Mucosa of rectum (tissue), 2 donors: ENCODE results near the gene PARD3B.

Experiments
- H3K27ac ChIP-seq, 2 donors: one replicate each; pipeline ENCODE4 v1.7.0; 2013; ENCODE audit warnings: inconsistent platforms in 2 of 2, low read depth in 2 of 2, low read length in 2 of 2
- H3K27me3 ChIP-seq, 2 donors: one replicate each; pipeline ENCODE4 v1.7.0; 2013; ENCODE audit warnings: low read length in 2 of 2; ENCODE audit not compliant: control insufficient read depth in 2 of 2, insufficient read depth in 2 of 2
- H3K36me3 ChIP-seq, 2 donors: one replicate each; pipeline ENCODE4 v1.7.0; 2013; ENCODE audit warnings: low read length in 2 of 2; ENCODE audit not compliant: control insufficient read depth in 2 of 2, insufficient read depth in 2 of 2
- H3K4me1 ChIP-seq, 2 donors: one replicate each; pipeline ENCODE4 v1.7.0; 2013; ENCODE audit warnings: low read length in 2 of 2, mild to moderate bottlenecking in 1 of 2; ENCODE audit not compliant: control insufficient read depth in 2 of 2, insufficient read depth in 2 of 2
- H3K4me3 ChIP-seq, 2 donors: one replicate each; pipeline ENCODE4 v1.7.0; 2013; ENCODE audit warnings: low read length in 2 of 2
- H3K9ac ChIP-seq, 2 donors: one replicate each; pipeline ENCODE4 v1.7.0; 2013; ENCODE audit warnings: low read length in 2 of 2, low read depth in 1 of 2, mild to moderate bottlenecking in 1 of 2
- H3K9me3 ChIP-seq, 2 donors: one replicate each; pipeline ENCODE4 v1.7.0; 2013; ENCODE audit warnings: low read length in 2 of 2; ENCODE audit not compliant: control insufficient read depth in 2 of 2
- donor health status: healthy.
- donor health status: Normal muscosa, but diverticular disease.

Gene PARD3B

GRCh38 chr2:205321231-205321630, 776.0 kb downstream of the PARD3B start:
- Histone ChIP-seq H3K27ac (no peak overlapping the region), H3K9me3 (no peaks in the 10 kb centered on the region), H3K27me3 (no peaks in the 10 kb centered on the region), H3K9ac (no peak overlapping the region), H3K4me3 (no peak overlapping the region), H3K36me3 (no peaks in the 10 kb centered on the region), H3K4me1 (no peaks in the 10 kb centered on the region)

- no peaks in the 10 kb centered on the region for H3K9me3 ChIP-seq
- no peak overlapping the region for H3K4me3 ChIP-seq
- no peak overlapping the region for H3K27ac ChIP-seq
- no peaks in the 10 kb centered on the region for H3K4me1 ChIP-seq
- no peak overlapping the region for H3K9ac ChIP-seq
- H3K27me3 ChIP-seq, result no peaks in the 10 kb centered on the region
- H3K36me3 ChIP-seq, result no peaks in the 10 kb centered on the region
Observed at GRCh38 chr2:205323929-205324328, 778.7 kb downstream of the PARD3B start.

GRCh38 chr2:205324355-205324754, 779.1 kb downstream of the PARD3B start:
- Histone ChIP-seq H3K9ac (no peak overlapping the region), H3K27me3 (no peaks in the 10 kb centered on the region), H3K9me3 (no peaks in the 10 kb centered on the region), H3K27ac (no peak overlapping the region), H3K36me3 (no peaks in the 10 kb centered on the region), H3K4me1 (no peaks in the 10 kb centered on the region), H3K4me3 (no peak overlapping the region)

GRCh38 chr2:205333351-205333750, 788.1 kb downstream of the PARD3B start:
- H3K36me3 ChIP-seq, result no peaks in the 10 kb centered on the region

GRCh38 chr2:205337274-205337673, 792.0 kb downstream of the PARD3B start:
- H3K9me3 ChIP-seq, result no peaks in the 10 kb centered on the region
- no peaks in the 10 kb centered on the region for H3K4me1 ChIP-seq
- H3K4me3 ChIP-seq, result no peak overlapping the region
- H3K36me3 ChIP-seq, result no peaks in the 10 kb centered on the region
- H3K27me3 ChIP-seq, result no peaks in the 10 kb centered on the region
- H3K27ac ChIP-seq, result no peak overlapping the region
- H3K9ac ChIP-seq, result no peak overlapping the region

More at GRCh38 chr2:205333351-205333750, 788.1 kb downstream of the PARD3B start:
- no peaks in the 10 kb centered on the region for H3K9me3 ChIP-seq
- H3K27me3 ChIP-seq, result no peaks in the 10 kb centered on the region
- H3K4me1 ChIP-seq, result no peaks in the 10 kb centered on the region
- no peak overlapping the region for H3K27ac ChIP-seq
- no peak overlapping the region for H3K9ac ChIP-seq
- H3K4me3 ChIP-seq, result no peak overlapping the region

- Histone ChIP-seq H3K4me1 (no peaks in the 10 kb centered on the region), H3K9ac (no peak overlapping the region), H3K36me3 (no peaks in the 10 kb centered on the region), H3K27me3 (no peaks in the 10 kb centered on the region), H3K27ac (no peak overlapping the region), H3K9me3 (no peaks in the 10 kb centered on the region), H3K4me3 (no peak overlapping the region)
Observed at GRCh38 chr2:205338156-205338555, 792.9 kb downstream of the PARD3B start.

- Histone ChIP-seq H3K4me3 (no peak overlapping the region), H3K9me3 (no peaks in the 10 kb centered on the region), H3K36me3 (no peaks in the 10 kb centered on the region), H3K4me1 (no peaks in the 10 kb centered on the region), H3K27ac (no peak overlapping the region), H3K27me3 (no peaks in the 10 kb centered on the region), H3K9ac (no peak overlapping the region)
Observed at GRCh38 chr2:205343103-205343502, 797.8 kb downstream of the PARD3B start.

- Histone ChIP-seq H3K27me3 (no peaks in the 10 kb centered on the region), H3K4me1 (no peaks in the 10 kb centered on the region), H3K9me3 (no peaks in the 10 kb centered on the region), H3K27ac (no peak overlapping the region), H3K4me3 (no peak overlapping the region), H3K9ac (no peak overlapping the region), H3K36me3 (no peaks in the 10 kb centered on the region)
Observed at GRCh38 chr2:205346649-205347048, 801.4 kb downstream of the PARD3B start.

GRCh38 chr2:205347899-205348298, 802.6 kb downstream of the PARD3B start:
- no peaks in the 10 kb centered on the region for H3K36me3 ChIP-seq
- no peaks in the 10 kb centered on the region for H3K4me1 ChIP-seq
- H3K9ac ChIP-seq, result no peak overlapping the region
- no peaks in the 10 kb centered on the region for H3K27me3 ChIP-seq
- H3K27ac ChIP-seq, result no peak overlapping the region
- no peaks in the 10 kb centered on the region for H3K9me3 ChIP-seq
- no peak overlapping the region for H3K4me3 ChIP-seq

- Histone ChIP-seq H3K9ac (no peak overlapping the region), H3K9me3 (no peaks in the 10 kb centered on the region), H3K4me3 (no peak overlapping the region), H3K27ac (no peak overlapping the region), H3K36me3 (no peaks in the 10 kb centered on the region), H3K27me3 (no peaks in the 10 kb centered on the region), H3K4me1 (no peaks in the 10 kb centered on the region)
Observed at GRCh38 chr2:205352094-205352493, 806.8 kb downstream of the PARD3B start.

- H3K27ac ChIP-seq, result no peak overlapping the region
- H3K36me3 ChIP-seq, result no peaks in the 10 kb centered on the region
- no peaks in the 10 kb centered on the region for H3K27me3 ChIP-seq
- no peak overlapping the region for H3K9ac ChIP-seq
- no peaks in the 10 kb centered on the region for H3K4me1 ChIP-seq
- no peaks in the 10 kb centered on the region for H3K9me3 ChIP-seq
- H3K4me3 ChIP-seq, result no peak overlapping the region
Observed at GRCh38 chr2:205352593-205352992, 807.3 kb downstream of the PARD3B start.
